ENCODE data around the gene ARNT2.

GRCh38 chr15:80586161-80586560 is 182.0 kb downstream of the ARNT2 start:
- TF ChIP-seq POLR2A (IDR thresholded peaks at IDR 0.05; ENCODE audit: low read length) (no peak), GATA1 (IDR thresholded peaks at IDR 0.05; ENCODE audit: low read depth, low read length) (no peak)
